GM18519 (cell line): Measurements from ENCODE around the gene MLEC.

ENCODE experiments used
- ATAC-seq: cut with Tn5 transposase; IDR thresholded peaks from one replicate; pipeline ENCODE4 v1.9.1; 2021; ENCODE audit warnings: mild to moderate bottlenecking, moderate library complexity; ENCODE audit not compliant: unreplicated experiment, low FRiP score

MLEC gene

GRCh38 chr12:120686690-120687577 lies at the start of gene MLEC:
MLEC (plus strand) TSS chr12:120687149; CDS start chr12:120687297, 148 bp downstream.
- ATAC-seq: peak; percentile 54

DNA sequence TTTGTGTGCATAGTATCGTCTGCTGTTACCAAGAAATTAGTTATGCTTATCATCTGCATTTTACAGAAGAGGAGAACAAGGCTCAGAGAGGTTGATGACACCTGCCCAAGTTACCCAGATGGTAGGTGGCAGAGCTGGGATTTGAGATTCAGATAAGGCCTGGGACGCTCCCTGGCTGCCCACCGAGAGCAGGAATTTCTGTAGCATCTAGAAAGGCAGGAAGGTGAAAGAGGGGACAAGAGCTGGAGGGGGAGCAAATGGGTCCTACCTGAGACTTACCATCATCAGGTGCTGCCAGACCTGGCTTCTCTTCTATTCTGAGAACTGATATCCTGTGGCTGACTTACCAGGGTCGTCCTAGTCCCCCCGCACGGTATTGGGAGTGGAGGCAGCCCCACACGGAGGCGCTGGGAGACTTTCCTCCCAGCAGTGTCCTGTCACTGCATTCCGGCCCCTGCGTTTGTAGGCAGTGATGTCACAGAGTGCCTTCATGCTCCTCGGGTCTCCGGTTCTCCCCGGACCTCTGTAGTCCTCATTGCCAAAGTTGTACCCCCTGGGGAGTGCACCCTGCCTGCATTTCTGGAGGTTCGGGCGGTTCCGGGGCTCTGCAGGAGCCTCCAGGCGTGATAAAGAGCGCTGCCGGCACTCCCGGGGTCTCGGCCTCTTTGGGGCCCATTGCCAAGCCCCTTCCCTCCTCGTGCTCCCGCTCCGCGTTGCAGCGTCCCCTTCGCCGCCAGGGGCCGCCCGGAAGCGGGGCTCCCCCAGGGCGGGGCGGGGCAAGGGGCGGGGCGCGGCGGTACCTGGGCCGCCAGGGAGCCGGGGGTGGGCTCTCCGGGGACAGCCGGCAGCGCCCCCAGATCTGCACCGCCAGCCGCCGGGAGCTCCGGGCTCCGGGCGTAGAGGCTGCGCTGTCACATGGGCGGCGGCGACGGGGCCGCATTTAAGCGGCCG lies 46.9 kb upstream of the MLEC start, which contains the start of gene CABP1:
Gene CABP1 (plus strand): TSS at position 856 of the 951 bp plus-strand sequence. CDS start 60 bp downstream, at position 916.
- ATAC-seq: peak; percentile 47

GRCh38 chr12:120640861-120641833 lies 45.8 kb upstream of the MLEC start:
- peak; percentile 23 for ATAC-seq

- ATAC-seq: no peak
Observed at GRCh38 chr12:120642121-120642520, 44.8 kb upstream of the MLEC start.

DNA sequence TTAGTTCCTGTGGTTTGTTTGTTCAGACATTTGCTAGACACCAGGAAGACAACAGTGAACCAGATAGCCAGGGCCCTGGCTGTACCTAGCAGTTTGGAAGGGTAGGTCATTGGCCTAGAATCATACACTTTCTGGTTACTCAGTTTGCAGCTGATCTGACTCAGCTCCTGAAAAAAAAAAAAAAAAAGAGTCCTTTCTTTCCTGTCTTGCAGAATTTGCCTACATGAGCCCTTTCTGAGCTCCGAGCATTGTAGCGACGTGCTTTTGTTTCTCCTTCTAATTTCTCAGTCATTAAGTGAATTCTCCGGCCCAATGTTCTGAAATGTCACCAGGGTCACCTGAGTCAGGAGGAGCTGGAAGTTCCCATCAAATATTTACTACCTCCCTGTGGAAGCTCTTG lies 44.1 kb upstream of the MLEC start:
- ATAC-seq: no peak

GRCh38 chr12:120643574-120643973 lies 43.4 kb upstream of the MLEC start:
- ATAC-seq: no peak

- ATAC-seq: no peak
Observed at GRCh38 chr12:120646044-120646443, 40.9 kb upstream of the MLEC start.

DNA sequence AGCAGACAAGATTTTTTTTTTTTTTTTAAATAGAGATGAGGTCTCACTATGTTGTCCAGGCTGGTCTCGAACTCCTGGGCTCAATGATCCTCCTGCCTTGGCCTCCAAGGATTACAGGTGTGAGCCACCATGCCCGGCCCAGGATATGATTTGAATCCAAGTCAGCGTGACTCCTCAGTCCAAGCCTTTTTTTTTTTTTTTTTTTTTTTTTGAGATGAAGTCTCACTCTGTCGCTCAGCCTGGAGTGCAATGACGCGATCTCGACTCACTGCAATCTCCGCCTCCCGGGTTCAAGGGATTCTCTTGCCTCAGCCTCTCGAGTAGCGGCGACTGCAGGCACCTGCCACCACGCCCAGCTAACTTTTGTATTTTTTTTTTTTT lies 39.6 kb upstream of the MLEC start:
- ATAC-seq: no peak

- no peak for ATAC-seq
Observed at GRCh38 chr12:120649442-120650232, 37.3 kb upstream of the MLEC start.

DNA sequence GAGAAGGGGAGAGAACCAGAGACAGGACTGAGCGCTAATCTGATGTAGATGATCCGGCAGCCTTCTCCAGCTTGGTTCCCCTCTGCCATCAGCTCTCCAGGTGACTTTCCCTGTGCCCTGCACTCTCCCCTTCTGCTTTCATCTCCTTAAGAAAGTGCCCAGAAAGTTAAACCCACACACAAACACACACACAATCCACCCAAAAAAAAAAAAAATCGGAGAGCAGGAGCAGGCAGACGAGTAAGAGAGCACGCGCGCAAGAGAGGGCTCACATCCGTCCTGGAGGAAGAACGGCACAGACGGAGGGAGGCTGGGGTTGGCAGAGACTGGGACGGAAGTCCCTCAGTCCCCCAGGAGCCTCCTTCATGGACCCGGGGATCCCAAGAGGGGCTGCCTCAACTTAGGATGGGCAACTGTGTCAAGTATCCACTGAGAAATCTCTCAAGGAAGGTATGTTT lies 36.7 kb upstream of the MLEC start:
- ATAC-seq: no peak

GRCh38 chr12:120651821-120652220 lies 35.1 kb upstream of the MLEC start:
- no peak for ATAC-seq

GRCh38 chr12:120652656-120653435 lies 34.1 kb upstream of the MLEC start:
- ATAC-seq: no peak

GRCh38 chr12:120653611-120654010 lies 33.3 kb upstream of the MLEC start:
- ATAC-seq: no peak

GRCh38 chr12:120654656-120655055 lies 32.3 kb upstream of the MLEC start:
- no peak for ATAC-seq

GRCh38 chr12:120656008-120656407 lies 30.9 kb upstream of the MLEC start:
- no peak for ATAC-seq

DNA sequence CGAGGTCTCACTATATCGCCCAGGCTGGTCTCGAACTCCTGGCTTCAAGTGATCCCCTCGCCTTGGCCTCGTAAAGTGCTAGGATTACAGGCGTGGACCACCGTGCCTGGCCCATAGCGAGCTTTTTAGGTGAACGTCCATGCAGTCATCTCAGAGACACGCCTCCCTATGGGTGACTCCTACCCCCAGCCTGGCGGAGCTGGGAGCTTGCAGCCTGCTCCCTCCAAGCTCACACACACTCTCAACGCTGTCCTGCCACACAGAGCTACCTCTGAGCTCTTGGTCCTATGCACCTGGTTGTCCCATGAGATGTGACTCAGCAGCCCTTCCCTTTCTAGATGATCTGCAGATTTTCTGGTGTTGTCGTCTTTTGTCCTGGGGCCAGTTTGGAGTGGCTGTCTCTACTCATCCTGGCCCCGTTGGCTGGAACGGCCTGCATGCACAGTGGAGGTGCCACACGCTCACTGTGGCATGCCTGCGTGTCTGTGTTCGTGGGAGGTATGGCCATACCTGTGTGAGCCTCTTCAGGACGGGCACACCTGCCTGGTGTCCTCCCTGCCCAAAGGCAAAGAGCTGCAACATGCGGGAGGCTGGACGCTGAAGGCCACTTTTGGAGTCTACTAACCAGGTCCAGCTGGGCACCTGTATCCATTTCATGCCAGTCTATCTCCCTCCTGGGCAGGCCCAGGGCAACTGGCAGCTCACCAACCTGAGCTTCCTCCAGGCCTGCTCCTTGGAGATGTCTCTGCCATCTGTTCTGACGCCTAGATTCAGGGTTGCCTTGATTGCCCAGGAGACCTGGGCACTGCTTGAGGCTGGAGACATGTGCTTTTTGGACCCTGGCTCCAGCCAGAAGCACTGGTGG lies 28.4 kb upstream of the MLEC start:
- ATAC-seq: no peak

DNA sequence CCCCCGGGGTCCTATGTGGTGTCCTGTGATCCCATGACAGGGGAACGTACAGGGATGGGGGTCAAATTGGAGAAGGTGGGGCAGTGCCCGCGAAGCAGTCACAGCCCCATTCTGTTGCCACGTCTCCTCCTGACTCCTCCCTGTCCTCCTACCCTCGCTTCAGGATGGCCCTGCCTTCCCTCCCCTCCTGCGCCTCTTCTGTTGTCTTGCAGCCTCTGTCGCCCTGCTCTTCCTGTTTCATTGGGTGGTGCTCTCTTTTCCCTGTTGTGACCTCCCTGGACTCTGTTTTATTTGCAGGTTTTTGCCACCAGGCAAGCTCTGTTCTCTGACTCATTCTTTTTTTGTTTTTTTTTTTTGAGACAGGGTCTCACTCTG lies 27.8 kb upstream of the MLEC start:
- ATAC-seq: no peak
